MM.1S (cell line): ENCODE measurements around the gene ALPG.
A peak's percentile ranks its signal among the peaks of the same experiment; 100 is the strongest.
"Not testable (repeated sequence)": the region's sequence is repeated elsewhere in the genome, so short reads cannot be mapped to it uniquely, and the experiment has no call there.

Experiments used
- DNase-seq: peaks from one replicate; pipeline ENCODE4 v3.0.0-alpha.2; 2015
- H2AFZ ChIP-seq: fragments of 300-600 bp; sonication (generic); 2 replicates; pipeline ENCODE4 v1.6.0; 2016; ENCODE audit warnings: antibody characterized with exemption, low read length
- H3F3A ChIP-seq: fragments of 300-600 bp; sonication (generic); 2 replicates; pipeline ENCODE4 v1.6.1; 2016; ENCODE audit warnings: mild to moderate bottlenecking, antibody characterized with exemption, low read length, moderate library complexity, mixed read lengths; ENCODE audit not compliant: insufficient read depth
- H3K27ac ChIP-seq: fragments of 300-600 bp; sonication (generic); 2 replicates; pipeline ENCODE4 v1.5.1; 2016; ENCODE audit warnings: mild to moderate bottlenecking, low read length
- H3K27me3 ChIP-seq: fragments of 300-600 bp; sonication (generic); replicated peaks from 2 replicates; pipeline ENCODE4 v1.6.0; 2016; ENCODE audit warnings: low read length; ENCODE audit not compliant: insufficient read depth
- H3K36me3 ChIP-seq: fragments of 300-600 bp; sonication (generic); replicated peaks from 2 replicates; pipeline ENCODE4 v1.6.1; 2016; ENCODE audit warnings: mild to moderate bottlenecking, low read length, mixed read lengths; ENCODE audit not compliant: insufficient read depth
- H3K4me1 ChIP-seq: fragments of 300-600 bp; sonication (generic); 2 replicates; pipeline ENCODE4 v1.6.1; 2016; ENCODE audit warnings: low read length, mixed read lengths
- H3K4me2 ChIP-seq: fragments of 300-600 bp; sonication (generic); 2 replicates; pipeline ENCODE4 v1.6.0; 2016; ENCODE audit warnings: low read depth, low read length
- H3K4me3 ChIP-seq: fragments of 300-600 bp; sonication (generic); 2 replicates; pipeline ENCODE4 v1.5.1; 2016; ENCODE audit warnings: low read length, mixed read lengths
- H3K79me2 ChIP-seq: fragments of 300-600 bp; sonication (generic); 2 replicates; pipeline ENCODE4 v1.6.1; 2016; ENCODE audit warnings: mixed run types, low read length, mixed read lengths
- H3K9ac ChIP-seq: fragments of 300-600 bp; sonication (generic); 2 replicates; pipeline ENCODE4 v1.6.1; 2016; ENCODE audit warnings: low read length, mixed read lengths
- H3K9me2 ChIP-seq: fragments of 300-600 bp; sonication (generic); replicated peaks from 2 replicates; pipeline ENCODE4 v1.6.1; 2016; ENCODE audit warnings: mild to moderate bottlenecking, low read length, mixed read lengths; ENCODE audit not compliant: insufficient read depth
- H3K9me3 ChIP-seq: fragments of 300-600 bp; sonication (generic); replicated peaks from 2 replicates; pipeline ENCODE4 v1.6.1; 2016; ENCODE audit warnings: mild to moderate bottlenecking, low read length, mixed read lengths; ENCODE audit not compliant: insufficient read depth
- H4K20me1 ChIP-seq: fragments of 300-600 bp; sonication (generic); 2 replicates; pipeline ENCODE4 v1.6.1; 2016; ENCODE audit warnings: mild to moderate bottlenecking, low read length, moderate library complexity, mixed read lengths; ENCODE audit not compliant: insufficient read depth
- EZH2 ChIP-seq: fragments of 300-600 bp; sonication (generic); optimal IDR thresholded peaks from 2 replicates; pipeline ENCODE3; 2017; ENCODE audit warnings: low read depth, mild to moderate bottlenecking, antibody characterized with exemption, low read length, mixed read lengths
- EZH2phosphoT487 ChIP-seq: fragments of 300-600 bp; sonication (generic); IDR thresholded peaks from 2 replicates; pipeline ENCODE4 v1.6.1; 2018; ENCODE audit warnings: antibody characterized with exemption, low read length
- TF ChIP-seq, protein P1 (sequence below): fragments of 300-600 bp; sonication (generic); IDR thresholded peaks from 2 replicates; pipeline ENCODE4 v1.5.1; 2016; ENCODE audit warnings: antibody characterized with exemption, low read length, mixed read lengths

ALPG gene

GRCh38 chr2:232439758-232440135 lies 33.1 kb downstream of the ALPG start:
- Histone ChIP-seq H3F3A (no peaks in the 10 kb centered on the region), H3K79me2 (no peaks in the 10 kb centered on the region), H3K4me1 (no peaks in the 10 kb centered on the region), H2AFZ (no peak overlapping the region), H3K4me2 (no peak overlapping the region), H3K4me3 (no peak overlapping the region), H4K20me1 (no peaks in the 10 kb centered on the region), H3K9me3 (no peaks in the 10 kb centered on the region), H3K27ac (no peak overlapping the region), H3K27me3 (no peaks in the 10 kb centered on the region), H3K9me2 (no peaks in the 10 kb centered on the region), H3K9ac (no peak overlapping the region), H3K36me3 (no peaks in the 10 kb centered on the region)
- no peak for DNase-seq
- TF ChIP-seq EZH2phosphoT487 (no peak), EZH2 (no peak)
- TF ChIP-seq, protein P1, sequence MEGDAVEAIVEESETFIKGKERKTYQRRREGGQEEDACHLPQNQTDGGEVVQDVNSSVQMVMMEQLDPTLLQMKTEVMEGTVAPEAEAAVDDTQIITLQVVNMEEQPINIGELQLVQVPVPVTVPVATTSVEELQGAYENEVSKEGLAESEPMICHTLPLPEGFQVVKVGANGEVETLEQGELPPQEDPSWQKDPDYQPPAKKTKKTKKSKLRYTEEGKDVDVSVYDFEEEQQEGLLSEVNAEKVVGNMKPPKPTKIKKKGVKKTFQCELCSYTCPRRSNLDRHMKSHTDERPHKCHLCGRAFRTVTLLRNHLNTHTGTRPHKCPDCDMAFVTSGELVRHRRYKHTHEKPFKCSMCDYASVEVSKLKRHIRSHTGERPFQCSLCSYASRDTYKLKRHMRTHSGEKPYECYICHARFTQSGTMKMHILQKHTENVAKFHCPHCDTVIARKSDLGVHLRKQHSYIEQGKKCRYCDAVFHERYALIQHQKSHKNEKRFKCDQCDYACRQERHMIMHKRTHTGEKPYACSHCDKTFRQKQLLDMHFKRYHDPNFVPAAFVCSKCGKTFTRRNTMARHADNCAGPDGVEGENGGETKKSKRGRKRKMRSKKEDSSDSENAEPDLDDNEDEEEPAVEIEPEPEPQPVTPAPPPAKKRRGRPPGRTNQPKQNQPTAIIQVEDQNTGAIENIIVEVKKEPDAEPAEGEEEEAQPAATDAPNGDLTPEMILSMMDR, result peak; percentile 18

- not testable (repeated sequence) for H3K4me1 ChIP-seq, H3K36me3 ChIP-seq, H3K9ac ChIP-seq, H3K27me3 ChIP-seq, H3K79me2 ChIP-seq, H4K20me1 ChIP-seq, H3K9me2 ChIP-seq, H3K27ac ChIP-seq, H3K4me3 ChIP-seq, H3F3A ChIP-seq, H3K9me3 ChIP-seq
- DNase-seq, result peak; percentile 81
- Histone ChIP-seq H3K4me2 (peak overlapping the region; percentile 21; the same call in 1 of the 2 replicates), H2AFZ (0 out of 2 replicates have a peak overlapping the region, but pooled peaks have one; percentile 42)
- TF ChIP-seq, protein P1, result peak; percentile 69
Observed at GRCh38 chr2:232440220-232441018, 33.8 kb downstream of the ALPG start.

DNA sequence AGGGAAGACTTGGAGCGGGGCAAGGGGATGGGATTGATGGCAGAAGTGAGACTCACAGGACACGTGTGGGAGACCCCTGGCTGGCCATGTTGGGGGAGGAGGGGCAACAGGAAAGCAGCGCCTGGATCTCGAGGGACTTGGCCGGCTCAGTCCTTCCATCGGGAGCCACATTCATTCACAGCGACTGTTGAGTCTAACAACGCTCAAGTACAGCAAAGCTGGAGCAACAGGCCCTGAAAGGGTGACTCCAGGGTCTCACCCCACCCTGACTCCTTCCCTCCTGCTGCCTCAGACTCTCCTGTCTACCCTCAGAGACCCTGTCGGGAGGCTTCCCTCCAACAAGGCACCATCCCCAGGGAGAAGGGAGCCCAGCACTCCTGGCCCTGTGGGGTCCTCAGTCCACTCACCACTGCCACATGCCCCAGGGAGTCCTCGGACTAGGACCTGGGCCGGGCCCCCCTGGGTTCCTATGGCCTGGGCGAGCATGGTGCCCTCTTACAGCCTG lies 34.6 kb downstream of the ALPG start:
- Histone ChIP-seq H2AFZ (no peak overlapping the region), H3K4me2 (no peak overlapping the region), H3K79me2 (no peaks in the 10 kb centered on the region), H3F3A (no peaks in the 10 kb centered on the region), H3K27ac (no peak overlapping the region), H3K9me2 (no peaks in the 10 kb centered on the region), H3K9me3 (no peaks in the 10 kb centered on the region), H3K4me3 (no peak overlapping the region), H3K27me3 (no peaks in the 10 kb centered on the region), H3K36me3 (no peaks in the 10 kb centered on the region), H4K20me1 (no peaks in the 10 kb centered on the region), H3K9ac (no peak overlapping the region), H3K4me1 (no peaks in the 10 kb centered on the region)
- no peak for DNase-seq
- TF ChIP-seq EZH2phosphoT487 (no peak), EZH2 (no peak)
- TF ChIP-seq, protein P1, result no peak

- H3K9ac ChIP-seq, result not testable (repeated sequence)
Observed at GRCh38 chr2:232441922-232442321, 35.3 kb downstream of the ALPG start.

DNA sequence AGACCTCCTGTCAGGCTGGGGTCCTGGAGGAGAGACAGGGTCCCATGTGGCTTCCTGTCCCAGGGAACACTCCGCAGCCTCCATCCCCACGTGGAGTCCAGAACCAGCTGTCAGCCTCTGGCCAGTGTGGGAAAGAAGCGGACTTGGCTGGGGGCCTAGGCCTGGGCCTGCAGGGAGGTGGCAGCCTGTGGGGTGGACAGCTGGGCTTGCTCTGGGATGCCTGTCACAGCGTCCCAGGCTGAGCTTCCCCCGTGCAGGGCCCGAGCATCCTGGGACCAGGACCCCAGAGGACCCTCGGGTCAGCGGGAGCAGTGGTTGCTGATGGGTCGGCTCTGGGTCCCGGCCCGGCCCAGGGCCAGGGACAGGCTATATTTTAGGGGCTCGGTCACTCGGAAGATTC lies 35.8 kb downstream of the ALPG start:
- H3K27me3 ChIP-seq, H2AFZ ChIP-seq, H3K27ac ChIP-seq, H3K4me2 ChIP-seq, H4K20me1 ChIP-seq, H3K9me3 ChIP-seq, H3F3A ChIP-seq, H3K9ac ChIP-seq, H3K79me2 ChIP-seq, H3K36me3 ChIP-seq, H3K4me1 ChIP-seq, H3K9me2 ChIP-seq, H3K4me3 ChIP-seq, DNase-seq: not testable (repeated sequence)

More at GRCh38 chr2:232441922-232442321, 35.3 kb downstream of the ALPG start:
- H3K27ac ChIP-seq, H3K79me2 ChIP-seq, H3K9me2 ChIP-seq, H3K27me3 ChIP-seq, H3F3A ChIP-seq, H3K4me2 ChIP-seq, H2AFZ ChIP-seq, H3K4me3 ChIP-seq, H3K9me3 ChIP-seq, H3K4me1 ChIP-seq, H3K36me3 ChIP-seq, DNase-seq, H4K20me1 ChIP-seq: not testable (repeated sequence)
